Suppressor macrophage treated with lipopolysaccharide for 1 hour (primary cell): Measurements from ENCODE around the gene SGK2.

Experiments used
- DNase-seq, 3 donors: peaks; one replicate each; pipeline ENCODE4 v3.0.0-alpha.2; 2020 to 2022

SGK2 gene

GRCh38 chr20:43558412-43559146, at the start of gene SGK2:
Gene SGK2 (plus strand): TSS chr20:43559027. CDS start chr20:43566496, 7,469 bp downstream.
- peak; percentile 53 to 59 (median 54) for DNase-seq

- no peak for DNase-seq
These were observed 46.9 kb upstream of the SGK2 start for GRCh38 chr20:43511879-43512278.

- DNase-seq = no peak
These were observed 45.4 kb upstream of the SGK2 start for GRCh38 chr20:43513372-43513930.

GRCh38 chr20:43513931-43514647, 44.7 kb upstream of the SGK2 start:
- peak; percentile 97 to 98 (median 97) for DNase-seq

- DNase-seq = peak in 2 of 3 donors; percentile 17 to 39
These were observed 44.2 kb upstream of the SGK2 start for GRCh38 chr20:43514648-43514999.

GRCh38 chr20:43515628-43516027, 43.2 kb upstream of the SGK2 start:
- DNase-seq = no peak

GRCh38 chr20:43516251-43516824, 42.5 kb upstream of the SGK2 start:
- no peak for DNase-seq

GRCh38 chr20:43520074-43520630, 38.7 kb upstream of the SGK2 start:
- DNase-seq = no peak

GRCh38 chr20:43525021-43525420, 33.8 kb upstream of the SGK2 start:
- no peak for DNase-seq

- DNase-seq = no peak
These were observed 30.5 kb upstream of the SGK2 start for GRCh38 chr20:43528258-43528875.

- DNase-seq = no peak
These were observed 29.8 kb upstream of the SGK2 start for GRCh38 chr20:43529051-43529450.

GRCh38 chr20:43529457-43530153, 29.2 kb upstream of the SGK2 start:
- no peak for DNase-seq

- DNase-seq = no peak
These were observed 28.3 kb upstream of the SGK2 start for GRCh38 chr20:43530321-43531090.

GRCh38 chr20:43531091-43531443, 27.8 kb upstream of the SGK2 start:
- no peak for DNase-seq

GRCh38 chr20:43532416-43533055, 26.3 kb upstream of the SGK2 start:
- no peak for DNase-seq

GRCh38 chr20:43533060-43533459, 25.8 kb upstream of the SGK2 start:
- DNase-seq = no peak

- DNase-seq = no peak
These were observed 24.8 kb upstream of the SGK2 start for GRCh38 chr20:43534016-43534415.

- DNase-seq = no peak
These were observed 24.0 kb upstream of the SGK2 start for GRCh38 chr20:43534791-43535350.

- no peak for DNase-seq
These were observed 23.3 kb upstream of the SGK2 start for GRCh38 chr20:43535370-43536004.
